OCI-LY3 (cell line): Measurements from ENCODE around the gene CASP7.

ENCODE experiments used
- H2AFZ ChIP-seq: fragments of 200-600, 300-600 bp; shearing (Covaris generic); 2 replicates; pipeline ENCODE4 v1.6.0; 2014; ENCODE audit warnings: antibody characterized with exemption, low read depth, low read length
- H3K27ac ChIP-seq: fragments of 200-600, 300-600 bp; sonication (generic); 2 replicates; pipeline ENCODE4 v1.5.1; 2014; ENCODE audit warnings: mild to moderate bottlenecking, low read length, moderate library complexity, mixed read lengths
- H3K27me3 ChIP-seq: fragments of 200-600, 300-600 bp; sonication (generic); 2 replicates; pipeline ENCODE4 v1.6.1; 2014; ENCODE audit warnings: low read depth, low read length, mixed read lengths
- H3K36me3 ChIP-seq: fragments of 200-600, 300-600 bp; sonication (generic); replicated peaks from 2 replicates; pipeline ENCODE3; 2014; ENCODE audit warnings: low read depth, low read length, mixed read lengths
- H3K4me1 ChIP-seq: fragments of 300-600, 200-600 bp; sonication (generic); 2 replicates; pipeline ENCODE4 v1.6.1; 2014; ENCODE audit warnings: low read length, mixed read lengths
- H3K4me2 ChIP-seq: fragments of 200-600, 300-600 bp; sonication (generic); 2 replicates; pipeline ENCODE4 v1.6.1; 2014; ENCODE audit warnings: low read length, mixed read lengths
- H3K4me3 ChIP-seq: fragments of 300-600, 200-600 bp; sonication (generic); 2 replicates; pipeline ENCODE4 v1.5.1; 2014; ENCODE audit warnings: antibody characterized with exemption, mild to moderate bottlenecking, low read length, moderate library complexity
- H3K79me2 ChIP-seq: fragments of 300-600, 200-600 bp; shearing (Covaris generic); 2 replicates; pipeline ENCODE4 v1.6.1; 2014; ENCODE audit warnings: mild to moderate bottlenecking, low read length, mixed read lengths
- H3K9ac ChIP-seq: fragments of 300-600, 200-600 bp; shearing (Covaris generic); 2 replicates; pipeline ENCODE4 v1.6.0; 2014; ENCODE audit warnings: mild to moderate bottlenecking, low read length, moderate library complexity
- H3K9me3 ChIP-seq: fragments of 200-600, 300-600 bp; shearing (Covaris generic); 2 replicates; pipeline ENCODE4 v1.6.1; 2014; ENCODE audit warnings: low read length, mixed read lengths; ENCODE audit not compliant: insufficient read depth
- H4K20me1 ChIP-seq: fragments of 200-600, 300-600 bp; sonication (generic); 2 replicates; pipeline ENCODE4 v1.6.1; 2016; ENCODE audit warnings: low read length, mixed read lengths; ENCODE audit not compliant: insufficient read depth
- CTCF ChIP-seq: fragments of 200-600, 300-600 bp; sonication (generic); IDR thresholded peaks from 2 replicates; pipeline ENCODE4 v1.5.1; 2014; ENCODE audit warnings: antibody characterized with exemption, low read length, low read depth
- EZH2phosphoT487 ChIP-seq: fragments of 200-600 bp; shearing (Covaris generic); IDR thresholded peaks from 2 replicates; pipeline ENCODE4 v1.6.1; 2018; ENCODE audit warnings: antibody characterized with exemption, mixed run types, low read depth

The CASP7 gene

GRCh38 chr10:113736576-113736975, 56.9 kb downstream of the CASP7 start:
- Histone ChIP-seq H3K9ac (no peak overlapping the region), H3K4me1 (no peaks in the 10 kb centered on the region), H3K27me3 (no peaks in the 10 kb centered on the region), H4K20me1 (no peaks in the 10 kb centered on the region), H3K4me3 (no peak overlapping the region), H2AFZ (no peak overlapping the region), H3K36me3 (no peaks in the 10 kb centered on the region), H3K27ac (no peak overlapping the region), H3K4me2 (no peak overlapping the region), H3K79me2 (no peaks in the 10 kb centered on the region), H3K9me3 (no peaks in the 10 kb centered on the region)
- no peak for TF ChIP-seq CTCF

GRCh38 chr10:113739031-113739430, 59.3 kb downstream of the CASP7 start:
- TF ChIP-seq EZH2phosphoT487 (no peak), CTCF (no peak)
- no peaks in the 10 kb centered on the region for H3K27me3 ChIP-seq
- no peaks in the 10 kb centered on the region for H4K20me1 ChIP-seq
- H2AFZ ChIP-seq = no peak overlapping the region
- H3K9ac ChIP-seq = no peak overlapping the region
- no peaks in the 10 kb centered on the region for H3K79me2 ChIP-seq
- no peak overlapping the region for H3K27ac ChIP-seq
- no peaks in the 10 kb centered on the region for H3K36me3 ChIP-seq
- H3K4me3 ChIP-seq = no peak overlapping the region
- no peak overlapping the region for H3K4me2 ChIP-seq
- H3K9me3 ChIP-seq = no peaks in the 10 kb centered on the region
- no peaks in the 10 kb centered on the region for H3K4me1 ChIP-seq

GRCh38 chr10:113739577-113739976, 59.9 kb downstream of the CASP7 start:
- Histone ChIP-seq H3K27ac (no peak overlapping the region), H3K4me2 (no peak overlapping the region), H3K4me1 (no peaks in the 10 kb centered on the region), H3K9ac (no peak overlapping the region), H3K79me2 (no peaks in the 10 kb centered on the region), H3K36me3 (no peaks in the 10 kb centered on the region), H3K9me3 (no peaks in the 10 kb centered on the region), H4K20me1 (no peaks in the 10 kb centered on the region), H3K27me3 (no peaks in the 10 kb centered on the region), H3K4me3 (no peak overlapping the region), H2AFZ (no peak overlapping the region)
- TF ChIP-seq CTCF (no peak), EZH2phosphoT487 (no peak)

- Histone ChIP-seq H4K20me1 (no peaks in the 10 kb centered on the region), H3K27me3 (no peaks in the 10 kb centered on the region), H3K4me1 (no peaks in the 10 kb centered on the region), H3K9ac (no peak overlapping the region), H3K27ac (no peak overlapping the region), H3K4me2 (no peak overlapping the region), H3K9me3 (no peaks in the 10 kb centered on the region), H3K4me3 (no peak overlapping the region), H3K36me3 (no peaks in the 10 kb centered on the region), H3K79me2 (no peaks in the 10 kb centered on the region), H2AFZ (no peak overlapping the region)
- no peak for TF ChIP-seq EZH2phosphoT487
These were observed 61.1 kb downstream of the CASP7 start for GRCh38 chr10:113740850-113741249.

- no peak for TF ChIP-seq EZH2phosphoT487
- TF ChIP-seq CTCF = no peak
- Histone ChIP-seq H2AFZ (no peak overlapping the region), H3K9me3 (no peaks in the 10 kb centered on the region), H3K27me3 (no peaks in the 10 kb centered on the region), H4K20me1 (no peaks in the 10 kb centered on the region), H3K79me2 (no peaks in the 10 kb centered on the region), H3K9ac (no peak overlapping the region), H3K4me2 (no peak overlapping the region), H3K4me1 (no peaks in the 10 kb centered on the region), H3K4me3 (no peak overlapping the region), H3K36me3 (no peaks in the 10 kb centered on the region), H3K27ac (no peak overlapping the region)
These were observed 62.8 kb downstream of the CASP7 start for GRCh38 chr10:113742466-113742865.
